B cell (primary cell): ENCODE data around the gene CD68. TPM values are rescaled to one million over a fixed set of nuclear protein-coding genes. Genes with fewer than 3 reads are reported as not detected.

ENCODE experiments used
- ATAC-seq: fragments of 200-7000 bp; cut with Tn5 transposase; one replicate; pipeline ENCODE4 v1.10.0; 2021; ENCODE audit warnings: low read depth, mild to moderate bottlenecking, moderate number of reproducible peaks, moderate library complexity
- CTCF ChIA-PET: fragments of 350-600 bp; sonication (Branson Sonifier 250); formaldehyde crosslinking; loops from one replicate; lab custom pipeline; 2021; ENCODE audit warnings: antibody characterized with exemption, inconsistent platforms; lab: Charles Lee
- POLR2A ChIA-PET: fragments of 350-600 bp; sonication (Branson Sonifier 250); formaldehyde crosslinking; loops from one replicate; lab custom pipeline; 2021; ENCODE audit warnings: antibody characterized with exemption; lab: Charles Lee
- DNase-seq: peaks from one replicate; pipeline ENCODE4 v3.0.0; 2013
- H2AFZ ChIP-seq: 2 replicates; pipeline ENCODE4 v1.6.1; 2012; ENCODE audit warnings: mild to moderate bottlenecking, low read depth, low read length; ENCODE audit not compliant: insufficient read depth, poor library complexity, severe bottlenecking
- H3K27ac ChIP-seq, 2 donors: 1 replicate in 1 of 2; 2 replicates in 1 of 2; pipeline ENCODE4 v1.5.1; 2012 to 2013; ENCODE audit warnings: low read length in 2 of 2, mild to moderate bottlenecking in 2 of 2, moderate library complexity in 1 of 2
- H3K27me3 ChIP-seq, 4 experiments: fragments of 200-600 bp in 1 of 4; sonication (generic) in 1 of 4; replicated peaks in 1 of 4; 1 replicate in 2 of 4; 2 replicates in 2 of 4; pipeline versions ENCODE4 v1.6.1 to v1.7.0; 2013 to 2016; ENCODE audit warnings: low read length in 3 of 4, mild to moderate bottlenecking in 2 of 4, mixed read lengths in 1 of 4, moderate library complexity in 1 of 4; ENCODE audit not compliant: insufficient read depth in 4 of 4, control insufficient read depth in 3 of 4; ENCODE audit errors: control extremely low read depth in 1 of 4
- H3K36me3 ChIP-seq, 2 experiments: replicated peaks in 1 of 2; 1 replicate in 1 of 2; 2 replicates in 1 of 2; pipeline versions ENCODE4 v1.6.1 to v1.7.1; 2013; ENCODE audit warnings: low read length in 1 of 2; ENCODE audit not compliant: insufficient read depth in 2 of 2, control insufficient read depth in 1 of 2; ENCODE audit errors: control extremely low read depth in 1 of 2, extremely low read depth in 1 of 2
- H3K4me1 ChIP-seq, 2 donors: fragments of 200-600 bp in 1 of 2; sonication (generic) in 1 of 2; 1 replicate in 1 of 2; 2 replicates in 1 of 2; pipeline versions ENCODE4 v1.5.1 to v1.6.1; 2013 to 2017; ENCODE audit warnings: low read length in 2 of 2; ENCODE audit not compliant: control insufficient read depth in 2 of 2, insufficient read depth in 2 of 2
- H3K4me2 ChIP-seq: replicated peaks from 2 replicates; pipeline ENCODE3; 2012; ENCODE audit warnings: mild to moderate bottlenecking, low read depth, low read length; ENCODE audit not compliant: poor library complexity, severe bottlenecking
- H3K4me3 ChIP-seq, 5 experiments: fragments of 200-600 bp in 1 of 5; sonication (generic) in 1 of 5; 1 replicate in 3 of 5; 2 replicates in 2 of 5; pipeline versions ENCODE4 v1.5.1 to v1.7.0; 2011 to 2016; ENCODE audit warnings: low read length in 4 of 5, mild to moderate bottlenecking in 4 of 5, low read depth in 2 of 5, control low read depth in 1 of 5, moderate library complexity in 1 of 5; ENCODE audit not compliant: insufficient read depth in 1 of 5; ENCODE audit errors: control extremely low read depth in 1 of 5, extremely low read depth in 1 of 5
- H3K79me2 ChIP-seq: fragments of 200-600 bp; sonication (generic); one replicate; pipeline ENCODE4 v1.6.0; 2016; ENCODE audit warnings: low read length; ENCODE audit not compliant: control insufficient read depth, insufficient read depth
- H3K9ac ChIP-seq: fragments of 200-600 bp; sonication (generic); 2 replicates; pipeline ENCODE4 v1.6.1; 2017; ENCODE audit warnings: mild to moderate bottlenecking, low read length, moderate library complexity
- H3K9me3 ChIP-seq, 3 donors: one replicate each; pipeline versions ENCODE4 v1.6.1 to v1.7.1; 2013; ENCODE audit warnings: low read length in 2 of 3; ENCODE audit not compliant: control insufficient read depth in 2 of 3, insufficient read depth in 1 of 3; ENCODE audit errors: control extremely low read depth in 1 of 3
- H4K20me1 ChIP-seq: 2 replicates; pipeline ENCODE4 v1.6.0; 2012; ENCODE audit warnings: mild to moderate bottlenecking, low read length; ENCODE audit not compliant: insufficient read depth, control insufficient read depth, poor library complexity, severe bottlenecking
- H3K27ac Mint-ChIP-seq: one replicate; pipeline ENCODE4 v1.8.0; 2021; ENCODE audit warnings: mixed read lengths
- H3K27me3 Mint-ChIP-seq: one replicate; pipeline ENCODE4 v1.8.0; 2021; ENCODE audit warnings: mixed read lengths
- H3K4me1 Mint-ChIP-seq: one replicate; pipeline ENCODE4 v1.8.0; 2021; ENCODE audit warnings: mixed read lengths
- H3K4me3 Mint-ChIP-seq: one replicate; pipeline ENCODE4 v1.8.0; 2021; ENCODE audit warnings: mixed read lengths
- H3K9me3 Mint-ChIP-seq: one replicate; pipeline ENCODE4 v1.8.0; 2022; ENCODE audit warnings: mixed read lengths; ENCODE audit not compliant: insufficient read depth
- EZH2 ChIP-seq: IDR thresholded peaks from 2 replicates; pipeline ENCODE4 v1.6.1; 2012; ENCODE audit warnings: borderline replicate concordance, low read depth, mild to moderate bottlenecking, moderate library complexity, low read length; ENCODE audit not compliant: insufficient read depth, poor library complexity, severe bottlenecking
- WGBS: methylation state at CpG from one replicate; pipeline ENCODE4 v1.1.5; 2013; ENCODE audit warnings: missing lambda C conversion rate; ENCODE audit not compliant: insufficient coverage; 5-methylcytosine and 5-hydroxymethylcytosine counted together
- intact Hi-C: fragments of 100-400 bp; cut with micrococcal nuclease; formaldehyde crosslinking; loops from one replicate; pipeline ENCODE4 v1.10.0; 2022
- polyA plus RNA-seq: library from polyadenylated mRNA; depleted of rRNA; stranded (reverse); fragments of >200 nt; gene quantifications from 2 replicates; pipeline ENCODE4 v1.2.3, GENCODE V29; 2012
- total RNA-seq, 2 donors: library from RNA; stranded (reverse); fragments of 120-200 nt in 1 of 2; gene quantifications; 1 replicate in 1 of 2; 2 replicates in 1 of 2; pipeline versions ENCODE4 v1.2.3 to v1.2.4, GENCODE V29; 2013 to 2022
- TF ChIP-seq, protein P1 (sequence below): fragments of 200-600 bp; IDR thresholded peaks from one replicate; pipeline ENCODE4 v1.8.0; 2022; ENCODE audit warnings: antibody characterized with exemption, mild to moderate bottlenecking

CD68 gene
- total and polyA plus RNA-seq, 2 donors (not counting 1 experiment from before 2014, with no cell fraction given) = 3.9 to 12.9 TPM

DNA sequence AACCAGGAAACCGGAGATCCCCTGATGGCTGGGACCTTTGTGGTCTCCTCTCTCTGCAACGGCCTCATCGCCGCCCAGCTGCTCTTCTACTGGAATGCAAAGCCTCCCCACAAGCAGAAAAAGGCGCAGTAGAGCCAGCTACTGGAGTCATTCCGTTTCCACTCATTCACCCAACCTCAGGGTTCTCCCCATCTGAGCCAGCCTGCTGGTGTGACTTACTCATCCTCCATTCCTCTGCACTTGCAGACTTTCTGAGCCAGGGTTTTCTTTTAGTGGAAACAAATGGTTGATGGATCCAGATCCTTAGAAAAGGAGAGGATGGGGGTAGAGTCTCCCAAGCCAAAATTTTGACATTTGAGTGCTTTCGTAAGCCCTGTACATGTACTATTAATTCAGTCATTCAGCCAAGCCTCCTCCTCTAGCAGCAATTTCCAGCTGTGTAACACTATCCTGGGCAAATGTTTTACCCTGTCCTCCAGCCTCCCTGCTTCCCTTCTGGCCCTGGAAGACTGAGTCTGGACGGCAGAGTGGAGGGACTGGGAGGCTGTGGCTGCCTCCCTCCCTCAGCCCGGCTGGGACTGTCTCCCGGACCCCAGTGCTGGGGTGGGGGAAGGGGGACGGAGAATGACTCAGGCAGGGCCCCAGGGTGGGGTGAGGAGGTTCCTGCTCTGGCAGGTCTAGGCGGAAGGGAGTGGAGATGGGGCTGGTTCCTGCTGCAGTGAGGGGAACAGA lies 8.1 kb downstream of the CD68 start:
- Mint-ChIP-seq H3K4me1 (peaks cover 23% of the 10 kb centered on the region), H3K27me3 (no peaks in the 10 kb centered on the region), H3K4me3 (no peak overlapping the region), H3K9me3 (no peaks in the 10 kb centered on the region), H3K27ac (no peak overlapping the region)
- Histone ChIP-seq H3K4me3 (no peak overlapping the region), H3K9me3 (no peaks in the 10 kb centered on the region), H3K79me2 (peaks cover 30% of the 10 kb centered on the region), H3K9ac (no peak overlapping the region), H3K27me3 (no peaks in the 10 kb centered on the region), H2AFZ (no peak overlapping the region), H3K4me2 (no peak overlapping the region), H3K36me3 (peaks cover 0 to 32% of the 10 kb centered on the region in 2 experiments), H4K20me1 (no peaks in the 10 kb centered on the region), H3K4me1 (peaks cover 17 to 33% of the 10 kb centered on the region in 2 donors), H3K27ac (no peak overlapping the region)
- no peak for DNase-seq
- ATAC-seq = no peak
- intact Hi-C loops = loop anchor here (10.0 kb wide), 1 partner anchor 543 kb away; the partner anchor contains the start of gene SLC16A11
- ChIA-PET POLR2A (interaction anchor here (0.5 to 0.6 kb wide), 2 partner anchors 98 to 319 kb away, joined by 3 to 4 read pairs; no protein-coding TSS in a partner anchor), CTCF (interaction anchor here (0.6 to 7.9 kb wide), 9 partner anchors 11 to 542 kb away, joined by 3 to 111 read pairs (median 5); partner anchors contain the start of gene TMEM95)
- WGBS = 94% methylated on average over 6 of the region's 12 CpGs
- TF ChIP-seq EZH2 = no peak
- TF ChIP-seq, protein P1, sequence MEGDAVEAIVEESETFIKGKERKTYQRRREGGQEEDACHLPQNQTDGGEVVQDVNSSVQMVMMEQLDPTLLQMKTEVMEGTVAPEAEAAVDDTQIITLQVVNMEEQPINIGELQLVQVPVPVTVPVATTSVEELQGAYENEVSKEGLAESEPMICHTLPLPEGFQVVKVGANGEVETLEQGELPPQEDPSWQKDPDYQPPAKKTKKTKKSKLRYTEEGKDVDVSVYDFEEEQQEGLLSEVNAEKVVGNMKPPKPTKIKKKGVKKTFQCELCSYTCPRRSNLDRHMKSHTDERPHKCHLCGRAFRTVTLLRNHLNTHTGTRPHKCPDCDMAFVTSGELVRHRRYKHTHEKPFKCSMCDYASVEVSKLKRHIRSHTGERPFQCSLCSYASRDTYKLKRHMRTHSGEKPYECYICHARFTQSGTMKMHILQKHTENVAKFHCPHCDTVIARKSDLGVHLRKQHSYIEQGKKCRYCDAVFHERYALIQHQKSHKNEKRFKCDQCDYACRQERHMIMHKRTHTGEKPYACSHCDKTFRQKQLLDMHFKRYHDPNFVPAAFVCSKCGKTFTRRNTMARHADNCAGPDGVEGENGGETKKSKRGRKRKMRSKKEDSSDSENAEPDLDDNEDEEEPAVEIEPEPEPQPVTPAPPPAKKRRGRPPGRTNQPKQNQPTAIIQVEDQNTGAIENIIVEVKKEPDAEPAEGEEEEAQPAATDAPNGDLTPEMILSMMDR = no peak
